ENCODE data around the gene RPA4.
"Not testable (repeated sequence)": the region's sequence is repeated elsewhere in the genome, so short reads cannot be mapped to it uniquely, and the experiment has no call there.

The RPA4 gene

GRCh38 chrX:96883608-96884007 lies at the start of gene RPA4:
Gene RPA4 (plus strand): TSS chrX:96883908. CDS start chrX:96884311, 403 bp downstream.
- DNase-seq (ENCODE audit: insufficient read length, low spot score) (no peak), FAIRE-seq (no peak)

DNA sequence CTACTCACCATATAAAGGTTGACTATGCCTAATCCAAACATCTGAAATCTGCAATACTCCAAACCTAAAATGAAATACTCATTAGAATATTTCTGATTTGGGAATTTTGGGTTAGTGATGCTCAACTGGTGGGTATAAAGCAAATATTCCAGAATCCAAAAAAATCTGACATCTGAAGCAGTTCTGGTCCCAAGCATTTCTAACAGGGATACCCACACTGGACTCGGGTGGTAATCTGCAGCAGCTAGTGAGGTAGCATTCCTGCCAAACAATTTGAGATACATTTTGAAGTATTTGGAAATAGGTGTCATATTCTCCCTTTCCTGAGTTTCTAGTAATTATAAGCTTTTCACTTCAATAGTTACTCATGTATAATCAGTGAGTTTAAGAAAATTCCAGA lies 49.6 kb upstream of the RPA4 start:
- no peak for DNase-seq (ENCODE audit: insufficient read length, low spot score)

DNA sequence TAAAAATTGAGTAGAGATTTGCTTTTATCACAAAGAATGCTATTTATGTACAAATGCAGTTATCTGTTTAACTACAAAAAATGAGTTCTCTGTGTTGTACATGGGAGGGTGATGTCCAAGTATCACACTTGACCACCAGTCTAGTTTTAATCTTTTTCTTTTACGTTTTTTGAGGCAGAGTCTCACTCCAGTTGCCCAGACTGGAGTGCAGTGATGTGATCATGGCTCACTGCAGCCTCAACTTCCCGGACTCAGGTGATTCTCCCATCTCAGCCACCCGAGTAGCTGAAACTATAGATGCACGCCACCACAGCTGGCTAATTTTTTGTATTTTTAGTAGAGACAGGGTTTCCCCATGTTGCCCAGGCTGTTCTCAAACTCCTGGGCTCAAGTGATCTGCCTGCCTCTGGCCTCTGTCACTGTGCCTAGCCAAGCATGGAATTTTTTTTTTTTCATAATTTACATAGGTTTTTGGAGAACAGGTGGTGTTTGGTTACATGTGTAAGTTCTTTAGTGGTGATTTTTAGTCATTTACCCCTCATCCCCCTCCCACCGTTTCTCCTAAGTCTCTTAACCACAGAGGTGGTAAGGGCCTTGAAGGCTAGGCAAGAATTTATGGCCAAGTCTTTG lies 47.9 kb upstream of the RPA4 start:
- no peak for DNase-seq (ENCODE audit: insufficient read length, low spot score)
- no peak for FAIRE-seq

More for the DNA sequence above, 49.6 kb upstream of the RPA4 start:
- FAIRE-seq, result no peak

DNA sequence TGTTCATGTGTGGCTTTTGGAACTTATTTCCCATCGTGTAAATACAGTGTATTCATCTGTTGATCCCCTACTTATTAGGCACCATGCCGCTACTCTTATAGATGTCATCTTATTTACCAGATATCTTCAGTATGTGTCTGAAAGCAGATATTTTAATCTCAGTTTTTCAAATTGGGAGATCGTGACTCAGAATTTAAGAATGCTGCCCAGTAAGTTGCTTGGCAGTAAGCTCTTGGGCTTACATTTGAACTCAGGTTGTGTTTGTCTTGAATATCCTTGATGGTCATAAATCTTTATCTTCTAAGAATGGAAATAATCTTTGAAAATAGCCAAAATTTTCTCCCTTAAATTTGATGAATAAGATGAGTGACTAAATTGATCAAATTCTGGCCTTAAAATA lies 45.9 kb upstream of the RPA4 start:
- FAIRE-seq (no peak), DNase-seq (ENCODE audit: insufficient read length, low spot score) (no peak)

- FAIRE-seq (no peak), DNase-seq (ENCODE audit: insufficient read length, low spot score) (no peak)
Observed at GRCh38 chrX:96838537-96838936, 45.2 kb upstream of the RPA4 start.

DNA sequence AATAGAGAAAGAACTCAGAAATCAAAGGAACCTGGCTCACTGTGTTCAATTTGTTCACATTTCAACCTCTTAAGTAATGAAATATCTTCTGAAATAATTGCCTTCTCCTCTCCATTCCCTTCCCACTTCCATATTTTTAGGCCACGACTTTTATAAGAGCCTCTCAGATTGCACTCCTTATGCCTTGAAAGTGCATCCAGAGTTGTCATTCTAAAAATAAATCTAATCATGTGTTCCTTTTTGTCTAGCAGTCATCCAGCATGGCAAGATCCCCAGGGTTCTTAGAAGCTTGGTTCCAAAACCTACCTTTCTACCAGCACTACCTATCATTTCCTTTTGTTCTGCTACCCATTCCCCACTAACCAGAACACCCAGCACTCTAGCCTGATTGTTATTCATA lies 42.4 kb upstream of the RPA4 start:
- DNase-seq (ENCODE audit: insufficient read length, low spot score), result no peak
- no peak for FAIRE-seq

- FAIRE-seq; DNase-seq (ENCODE audit: insufficient read length, low spot score): not testable (repeated sequence)
Observed at GRCh38 chrX:96841866-96842265, 41.8 kb upstream of the RPA4 start.

DNA sequence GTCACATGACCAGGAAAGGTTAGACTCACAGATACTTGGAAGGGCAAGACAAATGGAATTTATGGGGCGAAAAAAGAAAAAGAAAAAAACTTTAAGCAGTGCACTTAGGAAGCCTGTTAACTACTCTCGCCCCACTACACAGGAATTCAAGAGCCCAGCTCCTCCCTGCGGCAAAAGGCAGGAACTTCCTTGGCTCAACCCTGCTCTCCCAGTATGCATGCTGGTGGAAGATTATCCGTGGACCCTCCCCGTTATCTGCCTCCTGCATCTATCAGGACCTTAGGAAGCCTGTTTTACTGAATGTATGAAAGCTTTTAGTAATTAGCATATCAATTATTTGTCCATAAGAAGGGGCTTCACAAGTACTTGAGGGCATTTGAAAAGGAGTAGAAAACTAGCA lies 40.1 kb upstream of the RPA4 start:
- DNase-seq (ENCODE audit: insufficient read length, low spot score) (no peak), FAIRE-seq (no peak)

- no peak for FAIRE-seq
- no peak for DNase-seq (ENCODE audit: insufficient read length, low spot score)
Observed at GRCh38 chrX:96846841-96847240, 36.9 kb upstream of the RPA4 start.

DNA sequence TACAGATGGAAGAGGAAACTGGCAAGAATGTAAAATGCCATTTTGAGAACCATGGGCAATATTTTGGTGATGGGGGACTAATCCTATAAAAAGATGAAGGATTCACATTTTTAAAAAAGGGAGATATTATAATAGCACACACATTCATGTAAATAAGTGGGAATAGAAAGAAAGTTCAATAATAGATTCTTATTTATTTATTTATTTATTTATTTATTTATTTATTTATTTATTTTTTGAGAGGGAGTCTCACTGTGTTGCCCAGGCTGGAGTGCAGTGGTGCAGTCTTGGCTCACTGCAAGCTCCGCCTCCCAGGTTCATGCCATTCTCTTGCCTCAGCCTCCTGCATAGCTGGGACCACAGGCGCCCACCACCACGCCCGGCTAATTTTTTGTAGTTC lies 24.3 kb upstream of the RPA4 start:
- DNase-seq (ENCODE audit: insufficient read length, low spot score); FAIRE-seq: not testable (repeated sequence)

DNA sequence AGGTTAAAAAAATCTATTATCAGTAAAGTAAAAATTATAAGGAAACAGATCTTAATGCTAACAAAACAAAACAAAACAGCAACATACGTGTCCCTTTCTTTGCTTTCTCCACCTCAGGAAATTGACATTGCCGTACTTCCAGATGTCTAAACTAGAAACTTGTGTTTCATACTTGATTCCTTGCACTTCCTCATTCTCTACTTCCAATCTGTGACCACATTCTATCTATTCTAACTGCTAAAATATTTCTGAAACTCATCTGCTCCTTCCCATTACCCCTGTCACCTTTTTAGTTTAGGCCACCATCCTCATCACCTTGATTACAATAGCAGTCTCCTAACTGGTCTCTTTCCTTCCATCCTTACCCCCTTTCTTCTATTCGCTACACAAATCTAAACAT lies 22.5 kb upstream of the RPA4 start:
- no peak for DNase-seq (ENCODE audit: insufficient read length, low spot score)
- FAIRE-seq, result no peak

DNA sequence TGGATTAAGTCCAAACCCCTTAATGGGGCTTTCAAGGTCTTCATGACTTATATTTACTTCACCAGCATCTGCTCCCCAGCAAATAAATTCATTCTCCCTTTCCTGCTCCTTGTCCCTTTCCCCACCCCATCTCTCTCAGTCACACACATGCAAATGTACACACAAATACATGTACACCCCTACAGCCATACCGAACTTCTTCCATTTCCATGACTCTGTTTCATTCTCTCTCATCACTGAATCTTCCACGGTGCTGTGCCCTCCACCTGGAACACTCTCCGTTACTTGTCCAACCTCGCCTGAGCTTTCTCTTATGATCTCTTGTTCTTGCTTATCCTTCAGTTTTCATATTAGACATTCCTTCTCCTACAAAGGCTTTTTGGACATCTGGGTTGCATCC lies 22.0 kb upstream of the RPA4 start:
- FAIRE-seq, result no peak

DNA sequence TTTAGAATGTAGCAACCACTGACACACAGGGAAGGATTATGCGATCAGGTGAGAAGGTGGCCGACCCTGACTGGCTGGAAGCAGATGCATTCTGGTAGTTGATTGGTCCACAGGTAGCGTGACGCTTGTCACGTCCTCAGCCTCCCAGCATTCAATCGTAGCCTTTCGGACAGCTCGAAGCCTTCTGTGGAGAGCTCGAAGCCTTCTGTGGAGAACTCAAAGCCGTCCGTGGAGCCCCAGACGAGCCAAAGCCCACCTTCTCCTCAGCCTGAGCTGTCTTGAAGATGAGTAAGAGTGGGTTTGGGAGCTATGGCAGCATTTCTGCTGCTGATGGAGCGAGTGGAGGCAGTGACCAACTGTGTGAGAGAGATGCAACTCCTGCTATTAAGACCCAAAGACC lies 319 bp downstream of the RPA4 start:
- no peak for FAIRE-seq
- no peak for DNase-seq (ENCODE audit: insufficient read length, low spot score)

More for the DNA sequence above, 22.0 kb upstream of the RPA4 start:
- no peak for DNase-seq (ENCODE audit: insufficient read length, low spot score)

DNA sequence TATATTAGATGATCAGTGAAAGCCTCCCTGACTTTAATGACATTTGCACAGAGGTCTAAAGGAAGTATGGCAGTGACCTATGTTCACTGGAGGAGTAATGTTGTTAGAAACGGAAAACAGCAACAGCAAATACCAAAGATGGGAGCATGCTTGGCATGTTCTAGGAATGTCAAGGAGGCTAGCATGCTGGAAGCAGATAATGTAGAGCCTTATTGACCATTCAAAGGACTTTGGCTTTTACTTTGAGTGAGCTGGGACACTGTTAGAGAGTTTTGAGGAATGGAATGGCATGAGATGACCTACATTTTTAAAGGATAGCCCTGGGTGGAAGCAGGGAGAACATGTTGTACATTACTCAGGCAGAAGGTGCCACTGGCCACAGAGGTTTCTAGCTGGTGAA lies 6.0 kb downstream of the RPA4 start:
- FAIRE-seq (no peak), DNase-seq (ENCODE audit: insufficient read length, low spot score) (no peak)

GRCh38 chrX:96906741-96907140 lies 23.0 kb downstream of the RPA4 start:
- DNase-seq (ENCODE audit: insufficient read length, low spot score) (no peak), FAIRE-seq (no peak)

DNA sequence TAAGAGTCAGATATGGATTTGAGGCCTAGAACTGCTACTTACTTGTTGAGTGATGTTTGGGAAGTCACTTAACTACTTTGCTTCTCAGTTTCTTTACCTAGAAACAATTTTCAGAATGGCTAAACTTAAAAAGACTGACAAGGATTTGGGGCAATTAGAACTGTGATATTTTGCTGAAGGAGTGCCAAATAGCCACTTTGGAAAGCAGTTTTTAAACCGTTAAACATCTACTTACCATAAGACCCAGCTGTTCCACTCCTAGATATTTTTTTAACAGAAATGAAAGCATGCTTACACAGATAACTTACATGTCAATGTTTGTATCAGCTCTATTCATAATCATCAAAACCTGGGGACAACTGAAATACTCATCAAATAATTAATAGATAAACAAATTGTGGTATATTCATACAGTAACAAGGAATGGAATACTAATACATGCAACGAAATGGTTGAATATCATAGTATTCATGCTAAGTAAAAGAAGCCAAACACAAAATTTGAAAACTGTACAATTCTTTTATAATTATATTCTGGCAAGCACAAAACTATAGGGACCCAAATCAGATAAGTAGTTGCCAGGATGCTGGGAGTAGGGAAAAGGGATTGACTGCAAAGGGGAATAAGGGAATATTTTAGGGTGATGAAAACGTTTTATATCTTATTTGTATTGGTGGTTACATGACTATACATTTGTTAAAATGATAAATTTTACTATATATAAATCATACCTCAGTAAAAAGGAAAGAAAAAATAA lies 24.0 kb downstream of the RPA4 start:
- no peak for DNase-seq (ENCODE audit: insufficient read length, low spot score)
- FAIRE-seq, result no peak

GRCh38 chrX:96909291-96909690 lies 25.6 kb downstream of the RPA4 start:
- no peak for FAIRE-seq

GRCh38 chrX:96918864-96919263 lies 35.2 kb downstream of the RPA4 start:
- FAIRE-seq, result no peak
- DNase-seq (ENCODE audit: insufficient read length, low spot score), result no peak

More at GRCh38 chrX:96909291-96909690, 25.6 kb downstream of the RPA4 start:
- DNase-seq (ENCODE audit: insufficient read length, low spot score), result no peak

DNA sequence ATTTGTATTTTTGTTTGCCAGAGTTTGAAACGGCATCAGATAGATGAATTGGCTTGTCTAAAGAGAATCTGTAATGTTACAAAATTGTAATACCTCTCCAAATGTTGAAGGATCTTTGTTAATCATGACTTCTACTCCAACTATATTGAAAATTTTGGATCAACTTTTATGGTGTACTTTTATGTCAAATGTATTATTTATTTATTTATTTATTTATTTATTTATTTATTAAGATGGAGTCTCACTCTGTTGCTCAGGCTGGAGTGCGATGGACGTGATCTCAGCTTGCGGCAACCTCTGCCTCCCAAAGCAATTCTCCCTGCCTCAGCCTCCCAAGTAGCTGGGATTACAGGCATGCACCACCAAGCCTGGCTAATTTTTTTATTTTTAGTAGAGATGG lies 36.0 kb downstream of the RPA4 start:
- no peak for DNase-seq (ENCODE audit: insufficient read length, low spot score)
- no peak for FAIRE-seq

GRCh38 chrX:96924581-96924980 lies 40.9 kb downstream of the RPA4 start:
- FAIRE-seq (no peak), DNase-seq (ENCODE audit: insufficient read length, low spot score) (no peak)

DNA sequence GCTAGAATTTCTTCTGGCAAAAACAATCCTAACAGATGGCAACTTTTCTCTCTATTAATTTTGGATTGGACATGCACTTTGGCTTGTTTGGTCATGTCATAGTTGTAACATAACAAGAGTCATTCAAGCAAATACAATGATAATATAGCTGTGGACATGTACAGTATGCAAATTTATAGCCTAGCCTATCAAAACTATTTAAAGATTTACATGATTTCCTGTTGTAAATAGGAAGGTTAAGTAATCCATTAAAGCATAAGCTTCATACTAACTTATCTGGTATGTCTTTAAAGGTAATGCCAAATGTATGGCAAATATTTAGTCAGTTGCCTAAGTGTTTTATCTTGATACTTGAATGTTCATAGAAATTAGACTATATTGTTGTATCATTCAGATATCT lies 45.3 kb downstream of the RPA4 start:
- no peak for DNase-seq (ENCODE audit: insufficient read length, low spot score)

More for the DNA sequence above, 45.3 kb downstream of the RPA4 start:
- no peak for FAIRE-seq

Data from HTR-8/SVneo (cell line).